Osteocyte (in vitro differentiated cells): Measurements from ENCODE around the gene ADGRL2. TPM values are rescaled to one million over a fixed set of nuclear protein-coding genes. Genes with fewer than 3 reads are reported as not detected.

Experiments
- DNase-seq: peaks from one replicate; pipeline ENCODE4 v3.0.0; 2021; ENCODE audit warnings: mixed read lengths; ENCODE audit not compliant: unreplicated experiment; ENCODE audit errors: extremely low spot score
- H3K27ac Mint-ChIP-seq: one replicate; pipeline ENCODE4 v1.8.0; 2021; ENCODE audit warnings: mild to moderate bottlenecking, mixed read lengths; ENCODE audit not compliant: unreplicated experiment
- H3K27me3 Mint-ChIP-seq: one replicate; pipeline ENCODE4 v1.8.0; 2021; ENCODE audit warnings: mixed read lengths; ENCODE audit not compliant: unreplicated experiment
- H3K36me3 Mint-ChIP-seq: one replicate; pipeline ENCODE4 v1.8.0; 2021; ENCODE audit warnings: mixed read lengths; ENCODE audit not compliant: unreplicated experiment
- H3K4me1 Mint-ChIP-seq: one replicate; pipeline ENCODE4 v1.8.0; 2021; ENCODE audit warnings: mixed read lengths; ENCODE audit not compliant: unreplicated experiment
- H3K4me3 Mint-ChIP-seq: one replicate; pipeline ENCODE4 v1.8.0; 2021; ENCODE audit warnings: mild to moderate bottlenecking, moderate library complexity, mixed read lengths; ENCODE audit not compliant: unreplicated experiment
- H3K9me3 Mint-ChIP-seq: one replicate; pipeline ENCODE4 v1.8.0; 2021; ENCODE audit warnings: mixed read lengths; ENCODE audit not compliant: unreplicated experiment
- CTCF ChIP-seq: fragments of 200-600 bp; sonication (generic); IDR thresholded peaks from 2 replicates; pipeline ENCODE4 v1.5.0; 2021; ENCODE audit warnings: antibody characterized with exemption, mild to moderate bottlenecking, moderate library complexity
- total RNA-seq: library from RNA; stranded (reverse); gene quantifications from 2 replicates; pipeline ENCODE4 v1.2.1, GENCODE V29; 2021

ADGRL2 gene
- total RNA-seq, 1 donor from 2014 or later = 76.3 TPM

- H3K27me3 Mint-ChIP-seq = no peaks in the 10 kb centered on the region
These were observed 115.2 kb downstream of the ADGRL2 start for GRCh38 chr1:81915937-81916336.

DNA sequence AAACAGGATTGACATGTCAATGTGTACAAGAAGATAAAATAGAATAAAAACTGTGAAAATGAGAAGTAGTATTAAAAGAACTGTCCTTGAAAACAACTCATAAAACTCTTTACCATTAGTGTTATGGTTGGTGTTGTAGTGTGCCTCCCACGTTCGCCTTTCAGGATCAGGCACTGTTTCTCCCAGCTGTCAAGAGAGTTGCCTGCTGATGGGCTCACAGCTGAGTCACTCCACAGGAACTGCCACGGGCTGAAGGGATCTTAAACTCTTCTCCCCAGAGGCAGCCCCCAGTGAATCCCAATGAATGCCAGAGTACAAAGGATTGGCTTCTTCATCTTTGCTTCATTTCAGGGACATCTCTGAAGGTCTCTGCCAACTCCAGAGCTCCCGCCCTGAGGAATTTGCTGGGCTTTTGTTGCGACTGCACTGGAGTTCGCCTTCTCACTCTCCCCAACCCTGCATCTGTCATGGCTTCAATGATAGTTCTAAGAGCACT is 119.6 kb downstream of the ADGRL2 start:
- Mint-ChIP-seq H3K36me3 (peaks cover 3% of the 10 kb centered on the region), H3K27ac (peak overlapping the region; percentile 68), H3K4me3 (peak overlapping the region; percentile 43), H3K4me1 (peaks cover 33% of the 10 kb centered on the region), H3K27me3 (no peaks in the 10 kb centered on the region), H3K9me3 (no peaks in the 10 kb centered on the region)
- no peak for TF ChIP-seq CTCF
- no peak for DNase-seq

More at GRCh38 chr1:81915937-81916336, 115.2 kb downstream of the ADGRL2 start:
- TF ChIP-seq CTCF = no peak
- Mint-ChIP-seq H3K36me3 (peaks cover 4% of the 10 kb centered on the region), H3K4me3 (no peak overlapping the region), H3K9me3 (no peaks in the 10 kb centered on the region), H3K27ac (no peak overlapping the region), H3K4me1 (peaks cover 18% of the 10 kb centered on the region)
- DNase-seq = no peak

GRCh38 chr1:81920886-81921285 is 120.2 kb downstream of the ADGRL2 start:
- Mint-ChIP-seq H3K36me3 (peaks cover 3% of the 10 kb centered on the region), H3K27ac (peak overlapping the region; percentile 68), H3K4me3 (no peak overlapping the region), H3K4me1 (peaks cover 39% of the 10 kb centered on the region), H3K9me3 (no peaks in the 10 kb centered on the region), H3K27me3 (no peaks in the 10 kb centered on the region)
- no peak for DNase-seq
- TF ChIP-seq CTCF = no peak

GRCh38 chr1:81921344-81921743 is 120.6 kb downstream of the ADGRL2 start:
- no peak overlapping the region for H3K4me3 Mint-ChIP-seq
- TF ChIP-seq CTCF = no peak
- no peak for DNase-seq
- peaks cover 3% of the 10 kb centered on the region for H3K36me3 Mint-ChIP-seq
- peaks cover 43% of the 10 kb centered on the region for H3K4me1 Mint-ChIP-seq
- H3K9me3 Mint-ChIP-seq = no peaks in the 10 kb centered on the region
- no peak overlapping the region for H3K27ac Mint-ChIP-seq
- no peaks in the 10 kb centered on the region for H3K27me3 Mint-ChIP-seq

DNA sequence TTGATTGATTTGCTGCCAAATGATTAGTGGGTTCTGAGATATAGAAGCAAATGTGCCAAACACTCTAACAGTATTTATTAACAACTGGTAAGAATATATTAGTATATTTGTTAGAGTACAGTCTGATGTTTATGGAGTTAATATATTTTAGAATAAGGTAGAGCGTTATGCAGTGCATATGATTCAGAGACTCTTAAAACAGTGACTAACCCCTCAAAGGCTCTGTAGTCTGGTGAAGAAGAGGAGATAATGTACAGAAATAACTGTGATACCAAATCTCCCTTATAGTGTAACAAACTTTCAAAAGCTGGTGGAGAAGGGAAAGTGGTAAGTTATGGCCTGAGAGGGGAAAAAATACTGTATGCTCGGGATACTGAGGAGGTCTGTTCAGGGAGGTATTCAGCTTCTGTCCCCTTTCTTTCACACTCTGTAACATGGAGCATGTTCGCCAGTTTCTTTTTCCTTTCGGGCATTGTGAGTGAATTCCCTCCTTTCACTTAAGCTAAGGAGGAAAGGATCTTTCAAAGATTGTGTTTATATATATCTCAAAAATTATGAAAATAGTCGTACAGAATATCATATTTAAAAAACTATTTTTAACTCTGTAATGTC is 121.2 kb downstream of the ADGRL2 start:
- TF ChIP-seq CTCF = no peak
- no peak overlapping the region for H3K4me3 Mint-ChIP-seq
- H3K9me3 Mint-ChIP-seq = no peaks in the 10 kb centered on the region
- H3K4me1 Mint-ChIP-seq = peaks cover 50% of the 10 kb centered on the region
- H3K27ac Mint-ChIP-seq = no peak overlapping the region
- H3K36me3 Mint-ChIP-seq = peaks cover 3% of the 10 kb centered on the region
- H3K27me3 Mint-ChIP-seq = no peaks in the 10 kb centered on the region
- DNase-seq = no peak
